ENCODE results near the gene SCPEP1.
A peak's percentile ranks its signal among the peaks of the same experiment; 100 is the strongest.

Gene SCPEP1, protein sequence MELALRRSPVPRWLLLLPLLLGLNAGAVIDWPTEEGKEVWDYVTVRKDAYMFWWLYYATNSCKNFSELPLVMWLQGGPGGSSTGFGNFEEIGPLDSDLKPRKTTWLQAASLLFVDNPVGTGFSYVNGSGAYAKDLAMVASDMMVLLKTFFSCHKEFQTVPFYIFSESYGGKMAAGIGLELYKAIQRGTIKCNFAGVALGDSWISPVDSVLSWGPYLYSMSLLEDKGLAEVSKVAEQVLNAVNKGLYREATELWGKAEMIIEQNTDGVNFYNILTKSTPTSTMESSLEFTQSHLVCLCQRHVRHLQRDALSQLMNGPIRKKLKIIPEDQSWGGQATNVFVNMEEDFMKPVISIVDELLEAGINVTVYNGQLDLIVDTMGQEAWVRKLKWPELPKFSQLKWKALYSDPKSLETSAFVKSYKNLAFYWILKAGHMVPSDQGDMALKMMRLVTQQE

DNA sequence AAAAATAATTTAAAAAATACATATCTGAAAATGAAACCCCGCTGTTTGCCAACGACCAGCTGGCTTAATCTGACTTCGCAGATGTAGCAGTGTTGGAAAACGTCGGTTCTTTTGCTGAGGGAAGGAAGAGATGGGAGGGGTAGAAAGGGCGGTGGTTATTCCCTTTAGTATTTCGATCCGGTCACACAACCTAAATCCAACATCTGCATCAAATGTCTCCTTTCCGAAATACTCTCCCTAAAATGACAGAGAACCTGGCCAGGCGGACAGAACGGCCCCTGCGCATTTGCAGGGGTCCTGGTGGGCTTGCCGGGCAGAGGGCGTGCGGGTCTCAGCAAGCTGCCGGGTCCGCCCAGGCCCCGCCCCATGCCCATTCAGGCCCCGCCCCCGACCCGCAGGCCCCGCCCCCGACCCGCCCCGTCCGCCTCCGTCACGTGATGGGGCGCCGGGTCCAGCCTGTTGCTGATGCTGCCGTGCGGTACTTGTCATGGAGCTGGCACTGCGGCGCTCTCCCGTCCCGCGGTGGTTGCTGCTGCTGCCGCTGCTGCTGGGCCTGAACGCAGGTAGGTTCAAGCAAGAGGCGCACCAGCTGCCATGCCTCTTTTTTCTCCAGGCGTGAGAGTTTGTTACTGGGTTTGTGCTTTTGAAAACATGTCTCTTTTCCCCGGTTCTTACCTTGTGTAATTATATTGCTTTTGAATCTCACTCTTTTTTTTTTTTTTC lies at the start of gene SCPEP1:
Gene SCPEP1, plus strand, starts transcription at position 459 of the 723 bp plus-strand sequence. Its CDS starts 29 bp downstream, at position 488.
- peak; percentile 13 for DNase-seq (ENCODE audit: low read depth)
- H3K4me3 ChIP-seq (ENCODE audit: control insufficient read depth, low read depth, low read length), result peak within 1 kb of the TSS; percentile 51
- TF ChIP-seq, protein P1, sequence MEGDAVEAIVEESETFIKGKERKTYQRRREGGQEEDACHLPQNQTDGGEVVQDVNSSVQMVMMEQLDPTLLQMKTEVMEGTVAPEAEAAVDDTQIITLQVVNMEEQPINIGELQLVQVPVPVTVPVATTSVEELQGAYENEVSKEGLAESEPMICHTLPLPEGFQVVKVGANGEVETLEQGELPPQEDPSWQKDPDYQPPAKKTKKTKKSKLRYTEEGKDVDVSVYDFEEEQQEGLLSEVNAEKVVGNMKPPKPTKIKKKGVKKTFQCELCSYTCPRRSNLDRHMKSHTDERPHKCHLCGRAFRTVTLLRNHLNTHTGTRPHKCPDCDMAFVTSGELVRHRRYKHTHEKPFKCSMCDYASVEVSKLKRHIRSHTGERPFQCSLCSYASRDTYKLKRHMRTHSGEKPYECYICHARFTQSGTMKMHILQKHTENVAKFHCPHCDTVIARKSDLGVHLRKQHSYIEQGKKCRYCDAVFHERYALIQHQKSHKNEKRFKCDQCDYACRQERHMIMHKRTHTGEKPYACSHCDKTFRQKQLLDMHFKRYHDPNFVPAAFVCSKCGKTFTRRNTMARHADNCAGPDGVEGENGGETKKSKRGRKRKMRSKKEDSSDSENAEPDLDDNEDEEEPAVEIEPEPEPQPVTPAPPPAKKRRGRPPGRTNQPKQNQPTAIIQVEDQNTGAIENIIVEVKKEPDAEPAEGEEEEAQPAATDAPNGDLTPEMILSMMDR (IDR thresholded peaks at IDR 0.05; ENCODE audit: control insufficient read depth, insufficient read depth, low read depth, low read length, missing control alignments), result no peak

DNA sequence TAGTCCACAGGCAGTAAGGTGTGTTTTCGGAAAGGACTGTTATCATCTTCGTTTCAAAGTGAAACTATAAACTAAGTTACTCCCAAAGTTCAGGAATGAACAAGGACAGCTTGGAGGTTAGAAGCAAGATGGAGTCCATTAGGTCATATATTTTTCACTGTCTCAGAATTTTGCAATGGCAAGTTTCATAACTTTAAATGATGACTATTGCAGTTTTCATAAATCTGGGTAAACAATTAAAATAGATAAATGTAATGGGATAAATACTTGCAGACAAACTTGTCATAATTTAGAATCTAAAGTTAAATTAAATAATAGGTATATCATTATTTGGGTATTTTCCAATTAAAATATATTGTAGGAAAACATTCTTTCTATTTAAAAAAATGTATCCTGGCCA lies 49.3 kb upstream of the SCPEP1 start:
- no peak overlapping the region for H3K4me3 ChIP-seq (ENCODE audit: control insufficient read depth, low read depth, low read length)
- no peak for DNase-seq (ENCODE audit: low read depth)
- TF ChIP-seq, protein P1 (IDR thresholded peaks at IDR 0.05; ENCODE audit: control insufficient read depth, insufficient read depth, low read depth, low read length, missing control alignments), result no peak

DNA sequence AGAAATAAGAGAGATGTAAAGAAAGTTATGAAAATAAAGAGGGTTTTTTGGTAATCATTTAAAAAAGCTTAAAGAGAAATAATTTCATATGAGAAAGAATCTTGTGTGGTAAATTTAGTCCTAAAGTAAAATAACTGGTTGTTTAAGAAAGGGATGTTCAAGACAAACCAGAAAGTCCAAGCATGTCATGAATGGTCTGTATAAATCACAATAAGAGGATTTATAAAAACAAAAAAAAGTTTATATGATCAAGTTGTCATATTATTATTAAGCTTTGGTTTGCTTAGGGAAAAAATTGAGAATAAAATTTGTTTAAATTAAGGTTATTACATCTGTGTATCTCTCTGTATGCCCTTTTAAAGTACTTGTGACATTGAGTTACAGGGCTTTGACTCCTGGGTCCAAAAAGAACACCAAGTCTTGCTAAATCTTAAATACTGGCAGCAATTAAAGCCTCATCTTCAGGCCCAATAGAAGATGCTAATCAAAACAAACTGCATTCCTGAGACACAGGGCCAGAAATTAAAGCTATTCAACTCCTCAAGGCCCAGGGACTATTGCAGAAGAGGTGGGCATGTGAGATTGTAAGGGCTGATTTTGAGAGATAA lies 48.5 kb upstream of the SCPEP1 start:
- H3K4me3 ChIP-seq (ENCODE audit: control insufficient read depth, low read depth, low read length), result no peak overlapping the region
- TF ChIP-seq, protein P1 (IDR thresholded peaks at IDR 0.05; ENCODE audit: control insufficient read depth, insufficient read depth, low read depth, low read length, missing control alignments), result no peak
- DNase-seq (ENCODE audit: low read depth), result no peak

DNA sequence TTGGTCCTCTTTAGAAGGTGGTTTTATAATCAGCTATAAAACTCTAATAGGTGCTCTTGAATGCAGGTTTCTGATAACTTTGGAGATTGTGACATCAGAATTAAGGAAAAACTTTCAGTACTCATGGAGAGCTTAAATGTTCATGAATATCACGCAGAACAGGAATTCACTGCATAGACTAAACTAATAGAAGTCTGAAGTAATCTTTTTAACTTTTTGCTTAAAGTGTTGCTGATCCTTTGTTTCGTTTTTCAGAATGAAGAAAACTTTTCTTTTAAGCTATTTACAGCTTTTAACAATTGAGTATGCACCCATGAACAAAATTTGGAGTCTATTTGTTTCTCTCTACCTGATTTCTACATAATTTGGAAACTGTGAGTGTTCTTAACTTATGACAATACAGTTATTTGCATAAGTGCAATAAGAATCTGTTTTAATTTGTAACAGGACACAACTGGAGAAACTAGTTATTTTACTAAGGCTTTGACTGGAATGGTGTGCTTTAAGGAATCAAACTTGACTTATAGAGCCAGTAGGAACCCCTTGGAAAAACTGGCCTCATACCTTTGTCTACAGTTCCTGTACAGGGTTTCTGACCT lies 47.1 kb upstream of the SCPEP1 start:
- DNase-seq (ENCODE audit: low read depth), result no peak
- TF ChIP-seq, protein P1 (IDR thresholded peaks at IDR 0.05; ENCODE audit: control insufficient read depth, insufficient read depth, low read depth, low read length, missing control alignments), result no peak
- no peak overlapping the region for H3K4me3 ChIP-seq (ENCODE audit: control insufficient read depth, low read depth, low read length)

DNA sequence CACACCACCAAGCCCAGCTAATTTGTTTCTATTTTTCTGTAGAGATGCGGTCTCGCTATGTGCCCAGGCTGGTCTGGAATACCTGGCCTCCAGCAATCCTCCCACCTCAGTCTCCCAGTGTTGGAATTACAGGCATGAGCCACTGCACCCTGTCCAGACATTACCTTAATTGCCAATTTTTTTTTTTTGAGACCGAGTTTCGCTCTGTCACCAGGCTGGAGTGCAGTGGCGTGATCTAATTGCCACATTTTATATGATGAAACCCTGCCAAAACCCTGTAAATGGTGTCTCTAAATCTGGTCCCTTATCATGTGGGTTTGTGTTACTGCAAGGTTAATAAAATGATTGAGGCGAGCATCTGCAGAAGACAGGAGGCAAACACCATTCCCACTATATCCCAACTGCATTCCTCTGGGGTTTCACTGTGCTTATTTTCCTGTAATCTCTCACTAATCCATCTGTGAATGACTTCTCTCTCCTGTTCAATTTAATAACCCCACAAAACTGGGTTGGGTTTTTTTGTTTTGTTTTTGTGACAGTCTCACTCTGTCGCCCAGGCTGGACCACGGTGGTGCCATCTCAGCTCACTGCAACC lies 44.7 kb upstream of the SCPEP1 start:
- no peak overlapping the region for H3K4me3 ChIP-seq (ENCODE audit: control insufficient read depth, low read depth, low read length)
- DNase-seq (ENCODE audit: low read depth), result no peak
- TF ChIP-seq, protein P1 (IDR thresholded peaks at IDR 0.05; ENCODE audit: control insufficient read depth, insufficient read depth, low read depth, low read length, missing control alignments), result no peak

DNA sequence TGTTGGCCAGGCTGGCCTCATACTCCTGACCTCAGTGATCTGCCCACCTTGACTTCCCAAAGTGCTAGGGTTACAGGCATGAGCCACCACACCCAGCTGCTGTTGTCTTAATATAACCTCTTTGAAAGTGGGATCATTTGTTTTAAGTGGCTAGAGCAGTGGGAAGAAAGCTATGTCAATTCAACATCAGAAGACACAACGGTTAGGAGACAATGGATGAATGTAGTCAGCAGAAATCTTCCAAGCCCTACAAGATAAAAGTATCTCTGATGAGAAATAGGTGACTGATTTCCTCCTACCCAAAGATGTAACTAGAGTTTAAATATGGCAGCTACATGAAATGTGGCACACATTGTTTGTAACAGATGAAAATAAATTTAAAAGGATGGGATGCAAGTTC lies 44.1 kb upstream of the SCPEP1 start:
- DNase-seq (ENCODE audit: low read depth), result no peak
- no peak overlapping the region for H3K4me3 ChIP-seq (ENCODE audit: control insufficient read depth, low read depth, low read length)
- TF ChIP-seq, protein P1 (IDR thresholded peaks at IDR 0.05; ENCODE audit: control insufficient read depth, insufficient read depth, low read depth, low read length, missing control alignments), result no peak

Data from AG09309 (cell line).